Embryonic facial prominence (tissue), 1 donor: ENCODE results near the gene LHFPL3.
"Not testable (repeated sequence)": the region's sequence is repeated elsewhere in the genome, so short reads cannot be mapped to it uniquely, and the experiment has no call there.

Experiments used
- DNase-seq: peaks from one replicate; pipeline ENCODE4 v3.0.0-alpha.2; 2016; ENCODE audit errors: extremely low spot score

LHFPL3 gene

DNA sequence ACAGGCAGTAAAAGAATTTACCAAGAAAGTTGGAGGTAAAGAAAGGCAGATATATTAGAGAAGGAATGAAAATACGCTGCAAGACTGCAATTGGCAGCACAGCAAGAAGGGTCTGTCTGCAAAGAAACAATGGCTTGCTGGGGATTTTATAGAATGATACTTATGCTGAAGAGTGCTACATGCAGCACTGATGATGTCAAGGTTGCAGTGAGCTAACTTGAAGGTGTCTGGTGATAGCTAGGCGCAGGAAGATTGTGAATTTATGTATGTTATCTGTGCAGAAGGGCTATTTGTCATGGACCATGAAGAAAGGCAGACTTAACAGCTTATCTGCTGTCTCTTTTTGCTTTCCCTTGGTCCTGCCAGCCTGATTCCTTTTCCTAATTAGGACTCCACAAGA, 366.3 kb downstream of the LHFPL3 start:
- no peak for DNase-seq

DNA sequence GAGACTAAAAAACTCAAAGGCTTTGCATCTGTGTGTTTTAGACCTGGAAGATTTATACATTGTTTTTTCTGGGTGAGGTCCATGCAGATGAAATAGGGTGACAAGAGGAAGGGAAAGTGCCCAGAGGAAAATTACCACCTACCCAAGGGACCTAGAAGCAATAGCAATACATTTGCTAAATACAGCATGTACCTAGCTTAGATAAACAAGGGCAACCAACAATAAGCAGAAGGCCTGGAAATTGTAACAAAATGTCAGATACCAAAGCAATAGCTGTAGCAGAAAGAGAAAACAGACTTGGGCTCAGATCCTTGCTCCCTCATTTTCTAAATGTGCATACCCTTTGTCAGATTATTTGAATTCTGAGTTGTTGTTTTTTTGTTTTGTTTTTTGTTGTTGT, 367.2 kb downstream of the LHFPL3 start:
- DNase-seq = no peak

DNA sequence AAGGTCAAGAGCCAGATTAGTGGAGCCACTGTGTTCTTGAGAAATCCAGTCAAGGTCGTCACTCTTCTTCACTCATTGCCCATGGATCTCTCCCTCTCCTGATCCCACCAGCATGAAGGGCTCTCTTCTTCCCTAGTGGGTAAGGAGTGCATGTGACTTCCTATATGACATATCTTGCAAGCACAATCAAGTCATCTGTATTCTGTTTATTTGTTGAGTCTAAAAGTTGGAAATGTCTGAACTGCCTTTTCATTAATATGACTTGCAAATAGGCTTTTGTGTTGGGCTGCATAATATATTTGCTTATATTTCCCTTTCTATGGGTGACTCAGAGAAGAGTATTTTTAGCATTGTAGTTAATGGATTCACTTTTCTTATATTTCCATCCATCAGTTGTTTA, 371.9 kb downstream of the LHFPL3 start:
- DNase-seq = no peak

DNA sequence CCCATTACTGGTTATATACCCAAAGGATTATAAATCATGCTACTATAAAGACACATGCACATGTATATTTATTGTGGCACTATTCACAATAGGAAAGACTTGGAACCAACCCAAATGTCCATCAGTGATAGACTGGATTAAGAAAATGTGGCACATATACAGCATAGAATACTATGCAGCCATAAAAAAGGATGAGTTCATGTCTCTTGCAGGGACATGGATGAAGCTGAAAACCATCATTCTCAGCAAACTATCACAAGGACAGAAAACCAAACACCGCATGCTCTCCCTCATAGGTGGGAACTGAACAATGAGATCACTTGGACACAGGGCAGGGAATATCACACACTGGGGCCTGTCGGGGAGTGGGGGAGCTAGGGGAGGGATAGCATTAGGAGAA, 392.6 kb downstream of the LHFPL3 start:
- DNase-seq = not testable (repeated sequence)

DNA sequence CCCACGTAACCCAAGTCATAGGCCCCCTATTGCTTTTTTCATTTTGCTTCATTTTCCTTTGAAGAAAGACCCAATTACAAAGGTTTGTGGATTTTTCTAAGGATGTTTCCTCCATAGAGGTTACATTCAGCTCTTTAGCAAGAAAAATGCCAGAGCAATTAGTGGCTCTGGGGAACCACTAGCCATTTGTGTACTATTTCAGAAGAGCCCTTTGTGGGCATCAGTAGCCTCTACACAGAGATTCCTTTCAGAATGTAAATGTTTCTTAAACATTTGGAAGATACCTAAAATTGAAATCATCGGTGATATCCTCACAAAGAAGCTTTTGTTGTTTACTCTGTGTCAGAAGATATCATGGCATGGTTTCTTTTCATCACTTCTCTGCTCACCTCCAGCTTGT, 394.6 kb downstream of the LHFPL3 start:
- no peak for DNase-seq

DNA sequence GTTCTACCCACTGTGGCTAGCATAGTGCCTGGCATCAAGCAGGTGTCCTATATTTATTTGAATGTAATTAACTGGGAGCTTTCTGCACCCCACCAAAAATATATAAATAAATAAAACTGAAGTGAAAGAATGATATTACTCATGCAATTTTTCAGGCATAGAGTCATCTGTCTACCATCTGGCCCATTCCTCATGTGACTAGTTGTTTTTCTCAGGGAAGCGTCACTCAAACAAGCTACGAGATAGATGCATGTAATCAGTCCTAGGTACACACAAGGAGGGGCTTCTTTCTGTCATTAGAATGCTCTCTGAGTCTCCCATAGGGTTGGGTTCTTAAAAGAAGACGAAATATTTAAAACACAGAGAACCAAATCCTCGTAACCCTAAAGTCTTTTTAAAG, 430.1 kb downstream of the LHFPL3 start:
- DNase-seq = no peak

DNA sequence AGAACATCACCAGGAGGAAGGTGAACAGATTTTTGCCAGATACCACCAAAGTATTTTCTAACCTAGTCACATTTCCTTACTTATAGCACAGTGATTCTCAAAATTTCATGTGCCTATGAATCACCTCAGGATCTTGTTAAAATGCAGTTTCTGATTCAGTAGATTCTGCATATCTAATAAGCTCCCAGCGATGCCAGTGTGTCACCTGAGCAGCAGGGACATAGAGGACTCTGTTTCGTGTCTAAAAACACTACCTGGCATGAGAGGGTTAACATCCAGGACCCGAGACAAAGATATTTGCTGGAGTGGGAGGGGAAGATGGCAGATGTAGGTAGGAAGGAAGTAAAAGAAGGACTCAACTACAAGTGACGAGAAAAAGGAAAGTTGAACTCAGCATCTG, 433.5 kb downstream of the LHFPL3 start:
- DNase-seq = no peak

DNA sequence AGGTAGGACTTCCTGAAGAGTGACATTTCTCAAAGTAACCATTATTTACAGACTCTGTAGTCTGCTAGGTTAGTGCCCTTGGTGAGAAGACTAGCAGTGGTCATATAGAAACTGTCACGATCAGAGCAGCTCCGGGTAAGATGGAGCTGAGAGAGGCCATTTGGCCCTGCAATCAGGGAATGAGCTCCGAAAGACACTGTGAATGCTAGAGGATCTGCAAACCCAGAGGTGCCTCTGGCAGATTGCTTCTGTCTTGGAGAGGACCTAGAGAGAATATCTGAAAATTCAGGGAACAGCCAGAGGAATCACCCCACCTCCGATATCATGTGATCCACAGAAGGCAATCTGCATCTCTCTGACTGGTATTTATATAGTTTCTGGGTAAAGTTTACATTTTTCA, 438.7 kb downstream of the LHFPL3 start:
- no peak for DNase-seq

DNA sequence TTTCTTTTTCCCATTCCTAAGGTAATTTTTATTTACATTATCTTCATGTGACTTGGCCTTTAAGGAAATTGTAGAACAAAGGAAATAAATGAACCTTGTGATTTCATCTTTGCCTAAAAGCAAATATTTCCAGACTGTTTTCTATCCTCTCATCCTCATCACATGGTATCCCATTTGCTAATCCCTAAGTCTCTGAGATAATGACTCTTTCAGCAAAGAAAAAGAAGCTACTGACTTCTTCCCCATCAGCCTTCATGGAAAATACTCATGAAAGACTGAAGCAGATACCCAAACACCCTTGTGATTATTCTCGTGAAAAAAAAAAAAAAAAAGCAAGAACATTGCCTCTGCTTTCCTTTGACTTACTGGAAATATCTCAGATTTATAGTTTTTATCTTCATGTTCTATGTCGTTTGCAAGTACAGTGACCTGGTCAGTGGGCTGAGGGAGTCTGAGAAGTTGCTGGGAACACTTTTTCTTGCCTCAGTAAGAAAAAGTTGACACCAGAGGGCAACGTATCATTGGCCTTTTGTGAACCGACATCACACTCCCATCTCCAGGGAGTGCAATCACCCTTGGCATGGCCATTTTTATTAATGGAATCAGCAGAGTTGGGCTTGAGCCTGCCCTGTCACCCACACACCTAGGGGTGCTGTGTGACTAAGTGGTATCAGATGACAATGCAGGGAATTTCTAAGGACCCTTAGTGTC, 439.6 kb downstream of the LHFPL3 start:
- DNase-seq = no peak

DNA sequence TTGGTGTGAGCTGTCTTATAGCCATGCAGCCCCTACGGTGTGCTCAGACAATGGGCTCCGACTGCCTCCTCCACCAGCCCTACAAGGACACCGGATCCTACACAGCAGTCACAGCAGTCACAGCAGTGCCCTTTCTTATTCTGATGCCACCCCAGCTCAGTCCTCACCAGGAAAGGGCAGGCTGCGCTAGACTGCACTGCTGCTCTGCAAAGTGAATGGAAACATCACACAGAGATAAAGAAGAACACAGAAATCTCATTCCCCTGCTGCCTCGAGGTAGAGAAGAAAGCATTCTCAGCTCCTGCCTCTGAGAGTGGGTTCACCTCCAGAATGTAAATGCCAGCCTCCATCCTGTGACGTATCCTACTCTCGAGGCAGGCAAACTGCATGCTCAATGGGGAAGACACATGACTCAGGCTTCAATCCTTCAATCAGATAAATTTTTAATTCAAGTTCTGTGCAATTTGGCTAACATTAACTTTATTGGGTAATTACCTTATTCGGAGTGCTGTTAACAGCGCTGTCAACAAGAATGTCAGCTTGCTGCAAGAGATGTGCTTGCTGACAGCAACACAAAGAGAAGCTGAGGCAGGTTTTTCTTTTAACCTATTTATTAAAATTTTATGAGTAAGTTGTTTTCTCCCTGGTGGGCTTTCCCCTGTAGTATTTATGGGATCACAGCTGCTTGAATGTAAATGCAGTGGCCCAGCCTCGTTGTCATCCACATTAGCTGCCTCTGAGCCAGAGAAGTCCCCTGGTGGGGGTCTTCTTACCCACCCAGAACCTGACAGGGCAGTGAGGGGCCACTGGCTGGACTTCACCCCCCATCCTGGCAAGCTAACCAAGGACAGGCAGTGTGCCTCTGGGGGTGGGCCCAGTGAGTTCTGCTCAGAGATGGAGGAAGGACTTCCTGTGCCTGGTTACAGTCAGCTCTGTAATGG, 444.3 kb downstream of the LHFPL3 start:
- DNase-seq = no peak

DNA sequence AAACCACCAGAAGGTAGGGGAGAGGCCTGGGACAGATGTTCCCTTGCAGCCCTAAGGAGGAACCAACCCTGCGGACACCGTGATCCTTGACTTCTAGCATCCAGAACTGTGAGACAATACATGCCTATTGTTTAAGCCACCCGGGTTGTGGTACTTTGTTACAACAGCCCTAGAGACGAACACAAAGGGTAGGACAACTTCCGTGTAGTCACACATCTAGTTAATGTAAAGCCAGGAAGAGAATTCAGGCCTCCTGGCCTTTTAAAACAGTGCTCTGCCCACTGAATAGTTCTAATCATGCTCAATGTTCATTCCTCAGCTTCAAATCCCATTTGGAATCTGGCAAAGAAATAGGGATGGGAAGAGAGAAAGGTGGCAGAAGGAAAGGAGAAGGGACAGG, 445.4 kb downstream of the LHFPL3 start:
- no peak for DNase-seq

DNA sequence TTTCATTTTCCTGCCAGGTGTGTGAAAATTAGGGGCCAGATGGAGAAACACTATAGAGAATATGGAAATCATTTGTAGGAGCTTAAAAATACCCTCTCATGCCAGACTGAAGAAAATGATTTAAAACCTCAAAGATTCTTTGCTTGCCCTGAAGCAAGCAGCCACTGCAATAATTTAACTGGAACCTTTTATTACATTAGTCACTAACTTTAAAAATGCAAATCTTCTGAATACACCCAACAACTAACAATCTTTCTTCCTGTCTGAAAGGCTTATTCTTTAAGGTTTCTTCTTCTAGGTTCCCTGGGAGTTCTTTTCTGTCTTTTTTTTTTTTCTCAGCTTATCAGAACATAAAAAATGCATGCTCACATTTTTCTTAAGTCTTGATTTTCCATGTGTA, 447.1 kb downstream of the LHFPL3 start:
- no peak for DNase-seq

DNA sequence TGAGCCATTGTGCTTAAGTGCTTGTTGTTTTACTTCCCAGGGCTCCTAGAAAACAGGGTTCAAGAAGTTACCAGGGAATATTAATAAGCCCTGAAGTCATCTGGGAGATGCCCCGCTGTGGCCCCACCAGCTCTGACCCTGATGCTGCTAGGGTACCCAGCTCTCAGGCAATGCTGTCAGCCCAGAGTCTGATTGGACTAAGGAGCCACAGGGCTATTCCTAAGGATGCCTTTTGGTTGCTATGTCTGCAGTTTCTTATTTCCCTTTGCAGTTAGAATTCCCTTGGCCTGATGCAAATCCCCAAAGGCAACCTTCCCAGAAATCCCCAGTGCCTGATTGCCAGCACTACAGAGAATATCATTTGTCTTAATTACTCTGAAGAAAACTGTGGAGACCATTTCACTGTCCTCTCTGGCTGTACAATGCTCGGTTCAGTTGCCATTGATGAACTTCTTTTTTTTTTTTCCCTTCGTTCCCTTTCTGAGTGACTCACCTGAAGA, 448.9 kb downstream of the LHFPL3 start:
- DNase-seq = no peak

DNA sequence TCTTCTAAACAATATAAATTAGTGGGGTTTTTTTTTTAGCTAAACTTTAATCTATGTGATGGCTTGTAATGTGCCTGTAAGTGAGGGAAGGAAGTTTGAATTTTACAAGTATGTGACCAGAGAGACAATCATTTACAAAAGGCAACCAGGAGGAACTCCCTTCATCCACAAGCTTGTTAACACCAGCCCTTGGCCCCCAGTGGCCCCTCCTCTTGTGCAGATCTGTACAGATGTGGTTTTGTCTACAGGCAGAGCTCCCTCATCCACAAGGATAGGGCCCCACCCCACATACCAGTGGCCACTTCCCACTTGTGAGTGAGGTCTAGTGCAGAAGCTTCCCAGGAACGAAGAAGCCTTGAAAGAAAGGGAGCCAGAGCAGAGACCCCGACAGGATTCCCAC, 451.5 kb downstream of the LHFPL3 start:
- DNase-seq = no peak

DNA sequence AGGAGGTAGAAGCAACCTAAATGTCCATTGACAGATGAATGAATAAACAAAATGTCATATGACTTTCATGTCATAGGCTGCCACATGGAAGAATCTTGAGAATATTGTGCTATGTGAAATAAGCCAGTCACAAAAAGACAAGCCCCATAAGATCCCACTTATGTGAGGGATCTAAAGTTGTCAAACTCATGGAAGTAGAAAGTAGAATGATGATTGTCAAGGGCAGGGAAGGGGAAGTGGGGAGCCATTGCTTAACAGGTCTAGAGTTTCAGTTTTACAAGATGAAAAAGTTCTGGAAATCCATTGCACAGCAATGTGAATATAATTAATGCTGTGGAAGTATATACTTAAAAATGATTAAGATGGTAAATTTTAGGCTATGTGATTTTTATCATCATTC, 456.3 kb downstream of the LHFPL3 start:
- DNase-seq = no peak

DNA sequence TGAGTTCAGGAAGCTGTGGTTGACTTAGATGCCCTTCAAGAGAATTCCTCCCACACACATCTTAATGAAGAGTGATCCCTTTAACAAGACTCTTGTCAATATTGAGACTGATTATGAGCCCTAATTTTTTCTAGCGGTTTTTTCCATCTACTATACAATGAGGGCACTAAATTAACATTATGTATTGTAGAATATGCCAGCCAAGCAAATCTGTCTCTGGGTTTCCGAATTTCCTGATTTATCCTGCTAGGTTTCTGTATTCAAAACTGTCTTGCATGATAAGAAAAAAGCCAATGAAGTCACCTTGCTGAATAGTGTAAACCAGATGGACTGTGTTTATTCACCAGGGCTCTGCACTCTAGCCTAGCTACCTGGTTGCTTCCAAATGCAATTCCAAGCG, 461.4 kb downstream of the LHFPL3 start:
- no peak for DNase-seq

DNA sequence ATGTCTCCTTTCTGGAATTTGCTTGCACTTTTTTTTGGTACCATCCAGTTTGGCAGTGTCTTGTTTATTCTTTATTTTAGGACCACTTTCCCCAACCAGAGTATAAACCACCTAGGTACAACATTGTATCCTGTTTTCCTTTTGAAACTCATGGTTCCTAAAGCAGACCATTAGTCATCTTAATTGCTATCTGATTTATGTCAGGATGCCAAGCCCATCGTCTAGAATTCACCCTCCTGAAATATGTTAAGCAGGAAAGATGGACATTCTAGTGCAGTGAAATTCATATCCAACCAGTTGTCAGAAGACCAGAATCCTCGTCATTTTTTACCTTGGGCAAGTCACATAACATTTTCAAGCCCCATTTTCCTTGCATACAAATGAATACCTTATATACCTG, 462.0 kb downstream of the LHFPL3 start:
- no peak for DNase-seq

DNA sequence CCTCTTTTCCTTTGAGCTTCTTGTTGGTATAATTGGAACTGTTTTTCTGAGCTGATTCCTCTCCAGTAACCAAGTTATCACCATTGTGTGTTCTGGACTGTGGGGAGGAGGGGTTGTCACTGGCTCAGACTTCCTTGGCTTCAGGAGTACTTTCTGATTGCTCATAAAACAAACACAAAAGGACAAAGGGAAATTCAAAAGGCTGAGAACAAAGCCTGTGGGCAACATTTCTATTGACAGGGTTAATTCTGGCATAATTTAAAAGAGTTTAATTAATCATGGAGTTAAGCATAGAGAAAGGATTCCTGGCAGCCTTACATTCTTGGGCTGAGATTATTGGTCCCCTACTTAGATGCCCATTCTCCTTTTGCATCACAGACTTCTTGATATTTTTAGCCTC, 462.7 kb downstream of the LHFPL3 start:
- DNase-seq = no peak

DNA sequence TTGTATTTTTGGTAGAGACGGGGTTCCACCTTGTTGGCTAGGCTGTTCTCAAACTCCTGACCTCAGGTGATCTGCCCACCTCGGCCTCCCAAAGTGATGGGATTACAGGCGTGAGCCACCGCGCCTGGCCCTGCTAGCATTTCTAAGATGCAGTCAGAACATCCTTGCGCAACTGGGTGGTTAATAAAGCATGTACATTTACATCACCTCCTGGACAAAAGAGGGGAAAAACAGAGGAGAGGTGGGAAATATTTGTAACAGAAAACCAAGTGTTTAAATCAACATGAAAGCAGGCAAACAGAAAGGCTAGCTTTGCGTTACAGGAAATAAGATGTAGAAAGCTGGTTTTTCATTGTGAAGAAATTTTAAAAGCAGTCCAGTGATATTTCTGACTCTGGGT, 464.7 kb downstream of the LHFPL3 start:
- DNase-seq = no peak

DNA sequence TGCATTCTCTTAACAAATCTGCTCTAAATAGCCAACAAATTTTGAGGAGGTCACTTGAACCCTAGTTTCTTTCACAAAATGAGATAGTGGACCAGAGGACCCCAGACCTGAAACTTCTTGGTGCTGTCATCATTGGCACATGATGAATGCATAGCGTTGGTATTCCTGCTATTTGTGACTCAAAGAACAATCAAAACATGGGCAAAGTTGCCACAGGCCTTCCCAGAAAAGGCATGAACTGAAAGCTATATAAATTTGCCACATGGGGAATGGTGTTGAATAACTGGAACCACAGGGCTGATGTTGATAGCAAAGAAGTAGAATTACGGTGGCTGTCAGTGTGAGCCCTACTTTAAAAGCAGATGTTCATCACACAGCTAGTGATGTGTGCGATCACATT, 465.8 kb downstream of the LHFPL3 start:
- DNase-seq = no peak

DNA sequence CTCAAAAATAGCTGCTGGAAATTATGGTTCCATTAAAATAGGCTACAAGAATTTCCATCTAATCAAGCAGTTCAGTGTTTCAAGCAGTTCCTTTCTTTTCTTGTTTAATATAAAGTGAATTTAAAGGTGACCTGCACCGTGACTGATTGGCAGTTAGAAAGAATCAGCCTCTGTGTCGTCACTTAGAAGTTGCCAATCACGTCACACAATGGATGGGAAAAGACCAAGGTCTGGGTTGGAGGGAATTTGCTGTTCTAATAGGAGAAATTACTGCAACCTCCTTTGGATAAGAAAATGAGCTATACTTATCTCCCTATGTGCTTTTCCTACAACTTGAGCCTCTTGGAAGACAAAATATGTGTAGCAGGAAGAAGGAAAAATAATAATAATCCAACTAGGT, 466.2 kb downstream of the LHFPL3 start:
- no peak for DNase-seq

DNA sequence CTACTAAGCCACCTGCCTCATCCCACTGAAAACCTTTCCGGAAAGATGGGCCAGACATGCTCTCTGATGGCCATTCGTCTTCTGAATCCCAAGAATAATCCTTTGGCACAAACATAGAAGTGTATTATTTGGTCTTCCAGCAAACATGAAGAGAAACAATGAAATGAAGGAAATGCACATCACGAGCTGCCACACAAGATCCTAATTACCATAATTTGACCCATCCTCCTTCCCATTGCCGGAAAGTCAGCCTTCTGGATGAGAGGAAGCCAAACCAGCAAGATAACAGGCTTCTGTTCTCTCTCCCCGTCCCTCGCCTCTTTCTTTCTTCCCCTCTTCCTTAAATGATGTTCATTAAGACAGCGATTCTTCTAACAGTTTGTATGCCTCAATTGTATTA, 466.7 kb downstream of the LHFPL3 start:
- no peak for DNase-seq
